Measurements from ENCODE around the gene TAS1R3.
A peak's percentile ranks its signal among the peaks of the same experiment; 100 is the strongest.

DNA sequence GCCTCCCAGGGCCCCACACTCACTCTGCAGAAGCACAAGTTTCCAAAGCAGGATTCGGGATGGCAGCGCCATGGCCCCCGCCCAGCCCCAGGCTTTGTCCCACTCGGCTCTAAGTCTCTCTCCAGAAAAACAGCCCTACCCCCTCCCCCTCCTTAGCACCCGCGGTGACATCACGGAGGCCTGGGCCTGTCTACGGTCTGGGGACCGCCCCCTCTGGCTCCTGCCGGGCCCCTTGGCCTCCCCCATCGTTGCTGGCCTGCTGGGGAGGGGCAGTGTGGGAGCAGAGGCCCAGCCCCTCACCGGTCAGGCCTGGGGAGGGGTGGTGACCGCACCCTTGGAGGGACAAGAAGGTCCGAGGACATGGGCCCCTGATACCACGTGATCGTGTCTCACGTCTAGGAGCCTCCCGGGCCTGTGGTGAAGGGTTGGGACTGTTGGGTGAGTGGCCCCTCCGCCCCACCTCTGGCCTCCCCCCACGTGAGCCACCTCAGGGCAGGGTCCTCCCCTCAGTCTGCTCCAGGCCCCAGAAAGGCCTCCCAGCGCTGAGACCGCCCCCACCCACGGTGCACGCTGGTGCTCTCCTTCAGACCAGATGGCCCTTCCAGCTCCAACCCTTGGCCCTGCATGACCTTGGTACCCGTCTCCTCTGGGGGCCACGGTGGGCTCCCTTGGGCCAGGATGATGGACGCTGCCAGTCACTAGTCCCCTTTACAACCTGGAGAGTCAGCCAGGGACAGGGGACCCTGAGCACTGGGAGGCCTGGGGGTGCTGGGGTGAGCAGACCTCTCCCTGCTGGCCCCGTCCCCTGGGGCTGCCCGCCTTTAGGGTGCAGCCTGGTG is 27.6 kb downstream of the TAS1R3 start, which contains the start of gene MXRA8:
- peak in 1 of 4 donors; percentile 35 for TF ChIP-seq POLR2A (IDR thresholded peaks at IDR 0.05)
- TF ChIP-seq, protein P1, sequence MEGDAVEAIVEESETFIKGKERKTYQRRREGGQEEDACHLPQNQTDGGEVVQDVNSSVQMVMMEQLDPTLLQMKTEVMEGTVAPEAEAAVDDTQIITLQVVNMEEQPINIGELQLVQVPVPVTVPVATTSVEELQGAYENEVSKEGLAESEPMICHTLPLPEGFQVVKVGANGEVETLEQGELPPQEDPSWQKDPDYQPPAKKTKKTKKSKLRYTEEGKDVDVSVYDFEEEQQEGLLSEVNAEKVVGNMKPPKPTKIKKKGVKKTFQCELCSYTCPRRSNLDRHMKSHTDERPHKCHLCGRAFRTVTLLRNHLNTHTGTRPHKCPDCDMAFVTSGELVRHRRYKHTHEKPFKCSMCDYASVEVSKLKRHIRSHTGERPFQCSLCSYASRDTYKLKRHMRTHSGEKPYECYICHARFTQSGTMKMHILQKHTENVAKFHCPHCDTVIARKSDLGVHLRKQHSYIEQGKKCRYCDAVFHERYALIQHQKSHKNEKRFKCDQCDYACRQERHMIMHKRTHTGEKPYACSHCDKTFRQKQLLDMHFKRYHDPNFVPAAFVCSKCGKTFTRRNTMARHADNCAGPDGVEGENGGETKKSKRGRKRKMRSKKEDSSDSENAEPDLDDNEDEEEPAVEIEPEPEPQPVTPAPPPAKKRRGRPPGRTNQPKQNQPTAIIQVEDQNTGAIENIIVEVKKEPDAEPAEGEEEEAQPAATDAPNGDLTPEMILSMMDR (IDR thresholded peaks at IDR 0.05), result no peak
